Measurements from ENCODE around the gene CYP2C18.
"Not testable (repeated sequence)": the region's sequence is repeated elsewhere in the genome, so short reads cannot be mapped to it uniquely, and the experiment has no call there.

CYP2C18 gene
- total RNA-seq: 0 to 0.04 reads per million in 2 experiments

DNA sequence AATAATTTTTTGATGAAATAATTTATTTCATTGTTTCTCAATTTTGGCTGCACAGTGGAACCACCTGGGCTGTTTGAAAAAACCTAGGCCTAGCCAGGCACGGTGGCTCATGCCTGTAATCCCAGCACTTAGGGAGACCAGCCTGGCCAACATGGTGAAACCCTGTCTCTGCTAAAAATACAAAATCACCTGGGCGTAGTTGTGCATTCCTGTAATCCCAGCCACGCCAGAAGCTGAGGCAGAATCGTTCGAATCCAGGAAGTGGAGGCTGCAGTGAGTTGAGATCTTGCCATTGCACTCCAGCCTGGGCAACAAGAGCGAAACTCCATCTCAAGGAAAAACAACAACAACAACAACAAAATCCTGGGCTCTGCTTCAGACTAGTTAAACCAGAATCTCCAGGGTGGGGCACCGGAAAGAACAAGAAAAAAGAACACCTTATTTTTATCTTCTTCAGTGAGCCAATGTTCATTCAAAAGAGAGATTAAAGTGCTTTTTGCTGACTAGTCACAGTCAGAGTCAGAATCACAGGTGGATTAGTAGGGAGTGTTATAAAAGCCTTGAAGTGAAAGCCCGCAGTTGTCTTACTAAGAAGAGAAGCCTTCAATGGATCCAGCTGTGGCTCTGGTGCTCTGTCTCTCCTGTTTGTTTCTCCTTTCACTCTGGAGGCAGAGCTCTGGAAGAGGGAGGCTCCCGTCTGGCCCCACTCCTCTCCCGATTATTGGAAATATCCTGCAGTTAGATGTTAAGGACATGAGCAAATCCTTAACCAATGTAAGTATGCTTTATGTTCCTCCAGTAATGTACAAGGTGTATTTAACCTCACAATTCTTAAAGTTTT lies at the start of gene CYP2C18:
CYP2C18 (plus strand) TSS at position 516 of the 841 bp plus-strand sequence; CDS start at position 607, 91 bp downstream.
- DNase-seq (ENCODE audit: low read depth): no peak

DNA sequence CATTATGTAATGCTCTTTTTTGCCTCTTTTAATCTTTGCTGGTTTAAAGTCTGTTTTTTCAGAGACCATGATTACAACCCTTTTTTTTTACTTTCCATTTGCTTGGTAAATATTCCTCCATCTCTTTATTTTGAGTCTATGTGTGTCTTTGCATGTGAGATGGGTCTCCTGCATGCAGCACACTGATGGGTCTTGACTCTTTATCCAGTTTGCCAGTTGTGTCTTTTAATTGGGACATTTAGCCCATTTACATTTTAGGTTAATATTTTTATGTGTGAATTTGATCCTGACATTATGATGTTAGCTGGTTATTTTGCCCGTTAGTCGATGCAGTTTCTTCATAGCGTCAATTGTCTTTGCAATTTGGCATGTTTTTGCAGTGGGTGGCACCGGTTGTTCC lies 45.4 kb upstream of the CYP2C18 start:
- DNase-seq (ENCODE audit: low read depth): not testable (repeated sequence)

DNA sequence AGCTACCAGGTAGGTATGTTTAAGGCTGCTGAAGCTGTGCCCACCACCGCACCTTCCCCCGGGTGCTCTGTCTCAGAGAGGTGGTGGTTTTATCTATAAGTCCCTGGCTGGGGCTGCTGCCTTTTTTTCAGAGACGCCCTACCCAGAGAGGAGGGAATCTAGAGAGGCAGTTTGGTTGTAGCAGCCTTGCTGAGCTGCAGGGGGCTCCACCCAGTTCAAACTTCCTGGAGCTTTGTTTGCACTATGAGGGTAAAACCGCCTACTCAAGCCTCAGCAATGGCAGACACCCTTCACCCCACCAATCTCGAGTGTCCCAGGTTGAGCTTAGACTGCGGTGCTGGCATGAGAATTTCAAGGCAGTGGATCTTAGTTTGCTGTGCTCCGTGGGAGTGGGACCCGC lies 43.6 kb upstream of the CYP2C18 start:
- no peak for DNase-seq (ENCODE audit: low read depth)

DNA sequence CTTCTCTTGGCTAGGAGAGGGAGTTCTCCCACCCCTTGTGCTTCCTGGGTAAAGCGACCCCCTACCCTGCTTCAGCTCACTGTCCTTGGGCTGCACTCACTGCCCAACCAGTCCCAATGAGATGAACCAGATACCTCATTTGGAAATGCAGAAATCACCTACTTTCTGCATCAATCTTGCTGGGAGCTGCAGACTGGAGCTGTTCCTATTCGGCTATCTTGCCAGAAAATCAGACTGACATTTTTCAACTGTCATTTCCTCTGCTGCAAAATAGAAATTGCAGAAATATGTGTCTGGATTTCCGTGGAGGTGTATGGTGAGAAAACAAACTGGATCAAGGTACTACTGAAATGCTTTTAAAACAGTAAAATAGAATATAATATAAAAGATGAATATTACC lies 43.0 kb upstream of the CYP2C18 start:
- DNase-seq (ENCODE audit: low read depth): no peak

DNA sequence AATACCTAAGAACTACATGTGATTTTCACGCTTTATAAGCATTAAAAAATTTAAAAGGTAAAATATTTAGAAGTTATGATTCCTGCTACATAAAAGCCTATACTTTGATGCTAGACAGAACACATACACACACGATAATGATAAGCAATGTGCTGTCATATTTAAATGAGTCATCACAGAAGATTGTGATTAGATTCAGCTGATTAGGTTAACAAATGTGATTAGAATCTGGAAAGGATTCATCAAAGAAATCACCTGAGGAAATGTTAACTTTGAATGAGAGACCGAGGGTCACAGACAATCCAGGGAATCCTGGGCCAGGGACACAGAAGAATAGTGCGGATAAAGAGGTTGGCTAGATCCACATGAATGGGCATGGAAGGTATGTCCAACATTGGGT lies 42.0 kb upstream of the CYP2C18 start:
- no peak for DNase-seq (ENCODE audit: low read depth)

DNA sequence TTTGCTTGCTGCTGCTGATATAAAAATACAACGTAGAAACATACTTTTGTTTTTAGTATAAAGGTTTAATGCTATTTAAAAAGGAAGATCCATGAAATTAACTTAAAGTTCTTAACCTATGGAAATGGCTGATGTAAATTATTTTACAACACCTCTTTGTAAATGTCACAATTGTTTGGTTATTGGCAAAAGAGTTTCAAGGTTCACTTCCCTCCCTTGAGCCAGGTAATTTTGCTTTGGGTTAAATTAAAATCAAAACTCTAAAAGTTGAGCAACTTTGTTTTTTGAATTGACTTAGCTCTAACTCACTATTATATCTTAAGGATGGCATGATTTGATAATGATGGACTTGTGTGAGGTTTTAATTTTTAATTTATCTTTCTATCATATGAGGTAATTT lies 39.2 kb upstream of the CYP2C18 start:
- no peak for DNase-seq (ENCODE audit: low read depth)

DNA sequence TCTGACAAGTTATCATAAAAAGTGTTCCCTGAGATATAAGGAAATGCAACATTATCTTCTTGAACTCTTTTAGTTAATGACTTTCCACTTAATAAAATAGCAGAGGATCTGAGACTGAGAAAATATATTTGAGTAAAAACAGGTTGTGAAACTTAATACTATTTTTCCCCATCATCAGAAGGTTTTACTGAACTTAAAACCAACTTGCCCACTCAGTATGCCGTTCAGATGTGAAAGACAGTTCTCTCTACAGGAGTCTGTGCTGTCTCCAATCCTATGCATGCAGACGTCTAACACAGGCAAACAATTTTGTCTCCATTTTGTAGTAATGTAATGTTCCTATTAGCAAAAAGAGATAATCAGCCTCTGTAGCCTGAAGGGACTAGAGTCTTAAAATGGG lies 38.2 kb upstream of the CYP2C18 start:
- DNase-seq (ENCODE audit: low read depth): no peak

DNA sequence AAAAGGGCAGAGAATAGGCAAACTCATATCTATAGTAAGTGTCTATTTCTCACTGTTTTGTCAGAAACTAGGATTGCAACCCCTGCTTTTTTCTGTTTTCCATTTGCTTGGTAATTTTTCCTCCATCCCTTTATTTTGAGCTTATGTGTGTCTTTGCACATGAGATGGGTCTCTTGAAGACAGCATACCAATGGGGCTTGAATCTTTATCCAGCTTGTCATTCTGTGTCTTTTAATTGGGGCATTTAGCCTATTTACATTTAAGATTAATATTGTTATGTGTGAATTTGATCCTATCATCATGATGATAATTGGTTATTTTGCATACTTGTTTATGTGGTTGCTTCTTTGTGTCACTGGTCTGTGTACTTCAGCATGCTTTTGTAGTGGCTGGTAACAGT lies 28.3 kb upstream of the CYP2C18 start:
- DNase-seq (ENCODE audit: low read depth): not testable (repeated sequence)

DNA sequence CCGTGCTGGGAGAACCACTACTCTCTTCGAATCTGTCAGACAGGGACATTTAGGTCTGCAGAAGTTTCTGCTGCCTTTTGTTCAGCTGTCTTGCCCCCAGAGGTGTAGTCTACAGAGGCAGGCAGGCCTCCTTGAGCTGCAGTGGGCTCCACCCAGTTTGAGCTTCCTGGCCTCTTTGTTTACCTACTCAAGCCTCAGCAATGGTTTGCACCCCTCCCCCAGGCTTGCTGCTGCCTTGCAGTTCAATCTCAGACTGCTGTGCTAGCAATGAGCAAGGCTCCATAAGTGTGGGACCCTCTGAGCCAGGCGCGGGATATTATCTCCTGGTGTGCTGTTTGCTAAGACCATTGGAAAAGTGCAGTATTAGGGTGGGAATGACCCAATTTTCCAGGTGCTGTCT lies 20.5 kb upstream of the CYP2C18 start:
- DNase-seq (ENCODE audit: low read depth): not testable (repeated sequence)

DNA sequence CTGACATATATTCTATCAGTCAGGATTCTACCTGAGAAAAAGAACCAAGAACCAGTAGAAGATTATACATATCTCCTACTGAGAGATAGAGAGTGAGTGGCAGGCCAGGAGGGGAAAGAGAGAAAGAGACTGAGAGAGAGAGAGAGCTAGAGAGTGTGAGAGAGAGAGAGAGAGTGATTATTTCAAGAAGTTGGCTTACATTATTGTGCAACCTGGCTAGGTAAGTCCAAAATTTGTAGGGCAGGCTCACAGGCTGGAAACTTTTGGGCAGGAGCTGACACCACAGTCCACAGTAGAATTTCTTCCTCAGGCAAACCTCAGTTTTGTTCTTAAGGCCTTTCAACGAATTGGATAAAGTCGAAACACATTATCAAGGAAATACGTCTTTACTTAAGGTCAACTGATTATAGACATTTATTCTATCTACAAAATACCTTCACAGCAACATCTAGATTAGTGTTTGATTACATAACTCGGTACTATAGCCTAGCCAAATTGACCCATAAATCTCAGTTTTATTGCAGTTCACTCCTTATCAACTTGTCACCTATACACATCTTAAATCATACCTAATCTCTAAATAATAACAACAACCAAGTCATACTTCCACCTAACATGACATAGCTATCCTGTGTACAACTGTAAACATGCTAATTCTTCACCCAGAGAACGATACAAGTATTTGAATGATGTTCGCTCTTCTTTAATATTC lies 17.0 kb upstream of the CYP2C18 start:
- DNase-seq (ENCODE audit: low read depth): no peak

DNA sequence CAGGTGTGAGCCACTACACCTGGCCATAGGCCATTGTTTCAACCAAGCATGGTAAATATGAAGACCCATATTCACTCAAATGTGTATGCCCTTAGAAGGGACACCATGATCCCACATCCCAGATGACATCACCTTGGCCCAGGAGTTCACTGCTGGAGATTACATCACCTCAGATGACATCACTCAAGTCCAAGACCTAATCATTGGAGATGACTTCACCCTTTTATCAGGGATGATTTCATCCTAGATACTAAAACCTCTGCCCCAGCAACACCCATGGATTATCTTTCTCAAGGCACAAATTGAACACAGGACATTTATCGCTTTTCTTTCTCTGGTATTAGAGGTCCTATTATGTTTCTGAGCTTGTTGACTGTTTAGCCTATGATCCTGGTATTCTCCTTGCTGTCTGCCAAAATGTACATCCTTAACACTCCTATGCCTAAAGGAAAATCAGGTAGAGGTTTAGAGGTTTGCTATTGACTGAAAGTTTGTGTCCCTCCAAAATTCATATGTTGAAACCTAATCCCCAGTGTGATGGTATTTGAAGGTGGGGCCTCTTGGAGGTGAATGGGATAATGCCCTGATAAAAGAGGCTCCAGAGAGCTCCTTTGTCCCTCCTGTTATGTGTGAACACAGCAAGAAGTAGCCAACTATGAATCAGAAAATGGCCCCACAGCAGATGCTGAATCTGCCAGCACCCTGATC lies 9.8 kb upstream of the CYP2C18 start:
- no peak for DNase-seq (ENCODE audit: low read depth)

DNA sequence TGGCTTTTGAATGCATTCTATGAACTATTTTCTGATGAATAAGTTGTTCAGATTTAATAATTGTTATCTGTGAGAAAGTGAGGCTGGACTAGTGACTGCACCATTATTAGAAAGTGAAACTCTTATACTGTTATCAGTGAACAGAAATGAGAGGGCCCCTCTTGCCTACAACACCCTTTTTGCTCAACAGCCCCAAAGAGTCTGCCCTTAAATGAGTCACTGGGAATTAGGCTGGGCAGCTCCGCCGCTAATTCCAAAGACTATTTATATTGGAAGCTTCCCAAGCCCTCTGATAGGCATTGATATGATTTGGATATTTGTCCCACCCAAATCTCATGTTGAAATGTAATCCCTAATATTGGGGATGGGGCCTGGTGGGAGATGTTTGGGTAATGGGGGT lies 7.0 kb upstream of the CYP2C18 start:
- no peak for DNase-seq (ENCODE audit: low read depth)

DNA sequence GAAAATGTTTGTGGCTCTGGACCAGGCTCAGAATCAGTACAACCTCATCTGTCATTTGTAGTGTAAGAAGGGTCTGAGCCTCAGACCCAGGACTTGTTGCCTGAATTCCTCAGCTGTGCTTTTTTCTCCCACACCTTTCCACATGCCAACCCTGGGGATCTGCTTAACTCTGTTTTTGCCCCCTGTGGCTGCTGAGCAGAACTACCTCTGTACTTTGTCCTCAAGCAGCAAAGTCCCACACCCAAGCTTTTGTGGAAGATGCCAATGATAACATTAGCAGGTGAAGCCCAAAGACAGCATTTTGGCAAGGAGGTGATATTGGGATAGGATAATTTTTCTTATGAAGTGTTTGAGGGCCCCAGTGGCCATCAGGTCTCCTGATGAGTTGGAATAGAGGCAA lies 5.8 kb upstream of the CYP2C18 start:
- DNase-seq (ENCODE audit: low read depth): no peak

DNA sequence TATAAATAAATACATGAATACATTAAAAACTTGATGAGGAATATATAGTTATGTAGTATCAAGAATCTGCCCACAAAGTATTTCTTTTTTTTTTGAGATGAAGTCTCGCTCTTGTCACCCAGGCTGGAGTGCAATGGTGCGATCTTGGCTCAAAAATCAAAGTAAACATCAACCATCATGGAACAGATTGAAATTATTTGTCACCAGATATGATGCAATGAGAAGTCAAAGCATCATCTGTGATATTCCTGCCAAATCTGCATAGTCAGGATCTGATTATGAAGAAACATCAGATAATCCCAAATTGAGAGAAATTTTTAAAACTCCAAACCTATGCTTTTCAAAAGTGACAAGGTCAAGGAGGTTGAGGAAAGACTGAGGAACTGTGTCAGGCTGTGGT lies 5.1 kb upstream of the CYP2C18 start:
- DNase-seq (ENCODE audit: low read depth): no peak

DNA sequence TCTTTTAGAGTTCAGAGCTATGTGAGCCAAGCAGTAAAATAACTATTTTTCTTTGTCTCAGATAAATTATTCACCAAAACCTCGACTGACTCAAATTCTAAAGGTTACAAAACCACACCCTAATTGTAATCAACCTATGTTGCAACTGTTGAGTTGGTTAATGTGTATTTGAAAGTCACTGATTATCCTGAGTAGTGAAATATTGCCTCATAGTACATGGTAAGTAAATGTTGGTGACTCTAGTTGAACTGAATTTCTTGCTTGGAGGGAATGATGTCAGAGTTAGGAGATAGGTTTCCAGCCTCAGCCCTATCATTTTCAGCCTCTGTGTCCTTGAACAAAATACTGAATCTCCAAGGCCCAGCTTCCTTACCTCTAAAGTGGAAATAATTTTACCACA lies 3.0 kb upstream of the CYP2C18 start:
- no peak for DNase-seq (ENCODE audit: low read depth)

DNA sequence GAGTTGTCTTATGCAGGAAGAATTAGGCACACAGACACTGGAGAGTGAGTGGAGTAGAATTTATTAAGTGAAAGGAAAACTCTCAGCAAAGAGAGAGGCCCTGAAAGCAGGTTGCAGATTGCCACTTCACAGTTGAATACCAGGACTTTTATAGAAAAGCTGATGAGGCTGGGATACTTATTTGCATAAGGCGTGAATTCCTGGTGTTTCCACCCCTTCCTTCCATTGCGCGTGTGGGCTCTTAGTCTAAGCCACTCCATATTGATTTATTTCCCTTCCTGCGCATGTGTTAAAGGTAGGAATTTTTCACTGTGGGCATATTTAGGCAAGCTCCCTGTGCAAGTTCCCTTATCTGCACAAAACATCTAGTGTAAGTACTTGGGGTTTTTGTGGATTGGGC lies 893 bp upstream of the CYP2C18 start:
- DNase-seq (ENCODE audit: low read depth): not testable (repeated sequence)

DNA sequence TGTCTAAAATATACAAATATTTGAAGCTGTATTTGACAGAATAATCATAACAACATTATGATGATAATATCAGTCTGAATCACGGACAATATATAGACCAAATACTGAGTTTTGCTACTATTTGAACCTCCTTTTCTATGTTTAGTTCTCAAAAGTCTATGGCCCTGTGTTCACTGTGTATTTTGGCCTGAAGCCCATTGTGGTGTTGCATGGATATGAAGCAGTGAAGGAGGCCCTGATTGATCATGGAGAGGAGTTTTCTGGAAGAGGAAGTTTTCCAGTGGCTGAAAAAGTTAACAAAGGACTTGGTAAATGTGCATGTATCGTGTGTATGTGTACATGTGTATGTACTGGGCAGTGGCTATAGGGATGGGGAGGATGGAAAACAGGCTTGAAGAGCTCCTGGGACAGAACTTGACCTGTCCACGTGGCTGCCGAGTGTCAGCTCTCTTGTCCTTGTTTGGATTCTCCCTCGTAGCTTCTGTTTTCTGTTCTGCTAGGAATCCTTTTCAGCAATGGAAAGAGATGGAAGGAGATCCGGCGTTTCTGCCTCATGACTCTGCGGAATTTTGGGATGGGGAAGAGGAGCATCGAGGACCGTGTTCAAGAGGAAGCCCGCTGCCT lies 4.2 kb downstream of the CYP2C18 start:
- no peak for DNase-seq (ENCODE audit: low read depth)

DNA sequence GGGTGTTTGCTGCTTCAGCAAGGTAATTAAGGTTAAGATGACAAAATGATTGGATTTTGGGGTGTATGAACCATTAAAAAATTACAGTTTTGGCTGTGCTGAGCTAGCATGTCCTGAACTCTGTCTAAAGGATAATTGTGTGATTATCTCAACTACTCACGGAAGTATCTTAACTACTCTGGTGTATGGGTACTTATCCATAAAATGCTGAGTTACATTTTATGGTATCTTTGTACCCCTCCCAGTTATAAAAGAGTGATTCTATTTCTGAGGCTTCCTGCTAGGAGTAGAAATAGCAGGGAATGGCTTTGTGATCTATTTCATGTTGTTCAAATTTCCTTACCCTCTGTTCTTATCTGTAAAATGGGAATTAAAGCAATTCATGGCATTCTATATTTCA lies 22.6 kb downstream of the CYP2C18 start:
- DNase-seq (ENCODE audit: low read depth): no peak

DNA sequence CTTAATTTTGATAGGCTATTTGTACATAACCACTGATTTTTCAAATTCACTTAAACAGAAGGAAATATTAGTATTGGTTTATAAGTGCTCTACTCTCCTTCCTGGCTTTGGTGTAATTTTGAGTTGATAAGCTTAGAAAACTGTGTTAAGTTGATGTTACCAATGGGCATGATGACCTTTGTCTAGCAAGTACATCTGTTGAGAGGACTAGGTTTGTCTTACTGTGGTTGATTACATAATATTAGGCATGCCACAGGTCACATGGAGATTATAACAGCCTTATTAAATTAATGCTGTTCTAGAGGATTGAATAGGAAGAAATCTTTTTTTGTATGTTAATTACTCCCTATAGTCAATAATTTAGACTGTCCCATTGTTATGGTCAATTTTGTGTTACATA lies 27.0 kb downstream of the CYP2C18 start:
- no peak for DNase-seq (ENCODE audit: low read depth)

DNA sequence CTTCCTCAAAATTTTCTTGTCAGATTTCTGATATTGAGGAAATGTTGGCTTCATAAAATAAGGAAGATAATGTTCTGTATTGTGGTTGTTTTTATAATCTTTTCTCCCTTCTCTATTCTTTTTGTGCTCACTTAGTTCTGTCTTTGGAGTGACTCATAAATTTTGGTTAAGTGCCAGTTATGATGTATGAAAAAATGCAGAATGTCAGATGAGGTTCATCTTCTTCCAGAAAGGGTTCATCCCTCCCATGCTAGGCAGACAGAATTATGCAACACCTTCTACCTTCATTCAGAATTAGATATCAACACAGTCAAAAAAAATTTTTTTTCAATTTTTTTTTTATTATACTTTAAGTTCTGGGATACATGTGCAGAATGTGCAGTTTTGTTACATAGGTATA lies 42.3 kb downstream of the CYP2C18 start:
- no peak for DNase-seq (ENCODE audit: low read depth)

DNA sequence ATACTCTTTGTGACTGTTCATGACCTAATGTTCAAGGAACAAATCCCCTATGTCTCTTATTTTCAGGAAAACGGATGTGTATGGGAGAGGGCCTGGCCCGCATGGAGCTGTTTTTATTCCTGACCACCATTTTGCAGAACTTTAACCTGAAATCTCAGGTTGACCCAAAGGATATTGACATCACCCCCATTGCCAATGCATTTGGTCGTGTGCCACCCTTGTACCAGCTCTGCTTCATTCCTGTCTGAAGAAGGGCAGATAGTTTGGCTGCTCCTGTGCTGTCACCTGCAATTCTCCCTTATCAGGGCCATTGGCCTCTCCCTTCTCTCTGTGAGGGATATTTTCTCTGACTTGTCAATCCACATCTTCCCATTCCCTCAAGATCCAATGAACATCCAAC lies 51.7 kb downstream of the CYP2C18 start:
- no peak for DNase-seq (ENCODE audit: low read depth)

DNA sequence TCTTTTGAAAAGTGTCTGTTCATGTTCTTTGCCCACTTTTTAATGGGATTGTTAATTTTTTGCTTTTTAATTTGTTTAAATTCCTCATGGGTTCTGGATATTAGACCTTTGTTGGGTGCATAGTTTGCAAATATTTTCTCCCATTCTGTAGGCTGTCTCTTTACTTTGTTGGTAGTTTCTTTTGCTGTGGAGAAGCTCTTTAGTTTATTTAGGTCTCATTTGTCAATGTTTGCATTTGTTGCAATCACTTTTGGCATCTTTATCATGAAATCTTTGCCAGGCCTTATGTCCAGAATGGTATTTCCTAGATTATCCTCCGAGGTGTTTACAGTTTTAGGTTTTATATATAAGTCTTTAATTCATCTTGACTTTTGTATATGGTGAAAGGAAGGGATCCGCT lies 55.1 kb downstream of the CYP2C18 start:
- no peak for DNase-seq (ENCODE audit: low read depth)
